ENCODE measurements around the gene GLP2R. TPM values are rescaled to one million over a fixed set of nuclear protein-coding genes. Genes with fewer than 3 reads are reported as not detected.

The GLP2R gene, protein sequence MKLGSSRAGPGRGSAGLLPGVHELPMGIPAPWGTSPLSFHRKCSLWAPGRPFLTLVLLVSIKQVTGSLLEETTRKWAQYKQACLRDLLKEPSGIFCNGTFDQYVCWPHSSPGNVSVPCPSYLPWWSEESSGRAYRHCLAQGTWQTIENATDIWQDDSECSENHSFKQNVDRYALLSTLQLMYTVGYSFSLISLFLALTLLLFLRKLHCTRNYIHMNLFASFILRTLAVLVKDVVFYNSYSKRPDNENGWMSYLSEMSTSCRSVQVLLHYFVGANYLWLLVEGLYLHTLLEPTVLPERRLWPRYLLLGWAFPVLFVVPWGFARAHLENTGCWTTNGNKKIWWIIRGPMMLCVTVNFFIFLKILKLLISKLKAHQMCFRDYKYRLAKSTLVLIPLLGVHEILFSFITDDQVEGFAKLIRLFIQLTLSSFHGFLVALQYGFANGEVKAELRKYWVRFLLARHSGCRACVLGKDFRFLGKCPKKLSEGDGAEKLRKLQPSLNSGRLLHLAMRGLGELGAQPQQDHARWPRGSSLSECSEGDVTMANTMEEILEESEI
- polyA plus RNA-seq (not detected in 2 replicates), polyA minus RNA-seq (not detected in 2 replicates)

DNA sequence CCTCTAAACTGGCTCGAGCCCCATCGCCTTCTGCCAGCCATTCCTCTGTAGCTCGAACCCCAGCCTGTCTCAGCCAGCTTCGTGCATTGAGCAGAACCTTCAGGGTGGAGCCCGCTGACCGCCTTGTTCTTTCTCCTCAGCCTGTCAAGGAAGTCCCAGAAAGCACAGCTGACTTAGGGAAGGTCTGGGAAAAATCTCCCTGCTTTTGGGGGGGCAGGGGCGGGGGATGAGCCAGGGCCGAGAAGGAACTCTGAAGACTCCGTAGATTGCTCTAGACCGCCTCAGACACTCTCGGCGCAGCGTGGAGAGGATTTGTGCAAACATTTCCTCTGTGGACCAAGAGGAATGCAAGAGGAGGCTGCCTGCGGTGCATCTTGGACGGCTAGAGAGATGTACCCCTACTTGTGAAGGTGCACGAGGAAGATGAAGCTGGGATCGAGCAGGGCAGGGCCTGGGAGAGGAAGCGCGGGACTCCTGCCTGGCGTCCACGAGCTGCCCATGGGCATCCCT lies at the start of gene GLP2R:
TSS of gene GLP2R (plus strand) at position 284 of the 510 bp plus-strand sequence. CDS start at position 424, 140 bp downstream.
- Histone ChIP-seq H3K9me2 (ENCODE audit: insufficient read depth, low read length) (no peaks in the 10 kb centered on the region), H3K27ac (ENCODE audit: low read length) (no peak within 1 kb of the TSS), H3K9me3 (ENCODE audit: low read length) (no peaks in the 10 kb centered on the region), H3K27me3 (ENCODE audit: insufficient read depth, low read depth, low read length) (no peaks in the 10 kb centered on the region), H2AFZ (ENCODE audit: low read depth, low read length) (no peak within 1 kb of the TSS), H3K79me2 (replicated peaks; ENCODE audit: insufficient read depth, low read length) (no peaks in the 10 kb centered on the region), H4K20me1 (ENCODE audit: insufficient read depth) (no peaks in the 10 kb centered on the region), H3K36me3 (ENCODE audit: insufficient read depth, low read length) (no peaks in the 10 kb centered on the region), H3K4me2 (ENCODE audit: low read length) (no peak within 1 kb of the TSS), H3F3A (ENCODE audit: insufficient read depth, low read length, poor library complexity, severe bottlenecking) (no peaks in the 10 kb centered on the region), H3K9ac (ENCODE audit: low read length) (no peak within 1 kb of the TSS), H3K4me3 (ENCODE audit: low read length) (no peak within 1 kb of the TSS)
- TF ChIP-seq MXI1 (conservative IDR thresholded peaks at IDR 0.05; ENCODE audit: poor library complexity, severe bottlenecking), result no peak
- no peak for TF ChIP-seq RAD21 (conservative IDR thresholded peaks at IDR 0.05)
- no peak for TF ChIP-seq POLR2AphosphoS5 (IDR thresholded peaks at IDR 0.05)
- TF ChIP-seq TAF1 (IDR thresholded peaks at IDR 0.05; ENCODE audit: low read depth), result no peak
- TF ChIP-seq EZH2 (IDR thresholded peaks at IDR 0.05; ENCODE audit: borderline replicate concordance, insufficient read depth, low read length, poor library complexity, severe bottlenecking), result no peak
- TF ChIP-seq, protein P1, sequence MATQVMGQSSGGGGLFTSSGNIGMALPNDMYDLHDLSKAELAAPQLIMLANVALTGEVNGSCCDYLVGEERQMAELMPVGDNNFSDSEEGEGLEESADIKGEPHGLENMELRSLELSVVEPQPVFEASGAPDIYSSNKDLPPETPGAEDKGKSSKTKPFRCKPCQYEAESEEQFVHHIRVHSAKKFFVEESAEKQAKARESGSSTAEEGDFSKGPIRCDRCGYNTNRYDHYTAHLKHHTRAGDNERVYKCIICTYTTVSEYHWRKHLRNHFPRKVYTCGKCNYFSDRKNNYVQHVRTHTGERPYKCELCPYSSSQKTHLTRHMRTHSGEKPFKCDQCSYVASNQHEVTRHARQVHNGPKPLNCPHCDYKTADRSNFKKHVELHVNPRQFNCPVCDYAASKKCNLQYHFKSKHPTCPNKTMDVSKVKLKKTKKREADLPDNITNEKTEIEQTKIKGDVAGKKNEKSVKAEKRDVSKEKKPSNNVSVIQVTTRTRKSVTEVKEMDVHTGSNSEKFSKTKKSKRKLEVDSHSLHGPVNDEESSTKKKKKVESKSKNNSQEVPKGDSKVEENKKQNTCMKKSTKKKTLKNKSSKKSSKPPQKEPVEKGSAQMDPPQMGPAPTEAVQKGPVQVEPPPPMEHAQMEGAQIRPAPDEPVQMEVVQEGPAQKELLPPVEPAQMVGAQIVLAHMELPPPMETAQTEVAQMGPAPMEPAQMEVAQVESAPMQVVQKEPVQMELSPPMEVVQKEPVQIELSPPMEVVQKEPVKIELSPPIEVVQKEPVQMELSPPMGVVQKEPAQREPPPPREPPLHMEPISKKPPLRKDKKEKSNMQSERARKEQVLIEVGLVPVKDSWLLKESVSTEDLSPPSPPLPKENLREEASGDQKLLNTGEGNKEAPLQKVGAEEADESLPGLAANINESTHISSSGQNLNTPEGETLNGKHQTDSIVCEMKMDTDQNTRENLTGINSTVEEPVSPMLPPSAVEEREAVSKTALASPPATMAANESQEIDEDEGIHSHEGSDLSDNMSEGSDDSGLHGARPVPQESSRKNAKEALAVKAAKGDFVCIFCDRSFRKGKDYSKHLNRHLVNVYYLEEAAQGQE (IDR thresholded peaks at IDR 0.05; ENCODE audit: borderline replicate concordance), result no peak
- TF ChIP-seq, protein P2, sequence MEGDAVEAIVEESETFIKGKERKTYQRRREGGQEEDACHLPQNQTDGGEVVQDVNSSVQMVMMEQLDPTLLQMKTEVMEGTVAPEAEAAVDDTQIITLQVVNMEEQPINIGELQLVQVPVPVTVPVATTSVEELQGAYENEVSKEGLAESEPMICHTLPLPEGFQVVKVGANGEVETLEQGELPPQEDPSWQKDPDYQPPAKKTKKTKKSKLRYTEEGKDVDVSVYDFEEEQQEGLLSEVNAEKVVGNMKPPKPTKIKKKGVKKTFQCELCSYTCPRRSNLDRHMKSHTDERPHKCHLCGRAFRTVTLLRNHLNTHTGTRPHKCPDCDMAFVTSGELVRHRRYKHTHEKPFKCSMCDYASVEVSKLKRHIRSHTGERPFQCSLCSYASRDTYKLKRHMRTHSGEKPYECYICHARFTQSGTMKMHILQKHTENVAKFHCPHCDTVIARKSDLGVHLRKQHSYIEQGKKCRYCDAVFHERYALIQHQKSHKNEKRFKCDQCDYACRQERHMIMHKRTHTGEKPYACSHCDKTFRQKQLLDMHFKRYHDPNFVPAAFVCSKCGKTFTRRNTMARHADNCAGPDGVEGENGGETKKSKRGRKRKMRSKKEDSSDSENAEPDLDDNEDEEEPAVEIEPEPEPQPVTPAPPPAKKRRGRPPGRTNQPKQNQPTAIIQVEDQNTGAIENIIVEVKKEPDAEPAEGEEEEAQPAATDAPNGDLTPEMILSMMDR (IDR thresholded peaks at IDR 0.05; ENCODE audit: poor library complexity, severe bottlenecking), result no peak
- no peak for TF ChIP-seq SMC3 (conservative IDR thresholded peaks at IDR 0.05; ENCODE audit: poor library complexity)
- TF ChIP-seq EP300 (conservative IDR thresholded peaks at IDR 0.05; ENCODE audit: poor library complexity, severe bottlenecking), result no peak

DNA sequence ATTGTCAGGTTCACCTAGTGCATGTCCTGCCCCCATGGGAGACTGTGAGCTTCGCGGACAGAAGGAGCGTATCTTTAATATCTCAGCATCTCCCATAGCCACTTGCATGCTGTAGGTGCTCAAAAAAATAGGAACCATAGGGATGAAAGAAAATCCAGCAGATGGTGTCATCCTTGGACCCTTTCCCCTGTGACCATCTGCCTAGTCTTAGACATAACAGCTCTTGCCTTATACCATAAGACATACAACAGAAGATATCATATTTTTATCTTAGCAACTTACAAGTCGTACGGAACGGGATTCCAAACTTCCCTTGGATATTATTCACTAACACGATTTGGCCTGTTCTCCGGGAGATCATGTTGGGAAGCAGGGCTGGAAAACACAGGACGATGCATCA lies 48.8 kb upstream of the GLP2R start:
- no peaks in the 10 kb centered on the region for H3K9me3 ChIP-seq (ENCODE audit: low read length)
- no peaks in the 10 kb centered on the region for H3K36me3 ChIP-seq (ENCODE audit: insufficient read depth, low read length)
- no peak overlapping the region for H3K4me2 ChIP-seq (ENCODE audit: low read length)
- H3K4me3 ChIP-seq (ENCODE audit: low read length), result no peak overlapping the region
- no peak overlapping the region for H2AFZ ChIP-seq (ENCODE audit: low read depth, low read length)
- H3F3A ChIP-seq (ENCODE audit: insufficient read depth, low read length, poor library complexity, severe bottlenecking), result no peaks in the 10 kb centered on the region
- no peak overlapping the region for H3K27ac ChIP-seq (ENCODE audit: low read length)
- no peaks in the 10 kb centered on the region for H3K27me3 ChIP-seq (ENCODE audit: insufficient read depth, low read depth, low read length)
- no peak overlapping the region for H3K9ac ChIP-seq (ENCODE audit: low read length)
- H3K79me2 ChIP-seq (replicated peaks; ENCODE audit: insufficient read depth, low read length), result no peaks in the 10 kb centered on the region
- no peaks in the 10 kb centered on the region for H3K9me2 ChIP-seq (ENCODE audit: insufficient read depth, low read length)
- no peak for TF ChIP-seq TAF1 (IDR thresholded peaks at IDR 0.05; ENCODE audit: low read depth)
- TF ChIP-seq RAD21 (conservative IDR thresholded peaks at IDR 0.05), result no peak
- no peak for TF ChIP-seq EP300 (conservative IDR thresholded peaks at IDR 0.05; ENCODE audit: poor library complexity, severe bottlenecking)
- TF ChIP-seq MXI1 (conservative IDR thresholded peaks at IDR 0.05; ENCODE audit: poor library complexity, severe bottlenecking), result no peak
- no peaks in the 10 kb centered on the region for H4K20me1 ChIP-seq (ENCODE audit: insufficient read depth)
